ENCODE measurements around the gene SLC44A4.
"Not testable (repeated sequence)": the region's sequence is repeated elsewhere in the genome, so short reads cannot be mapped to it uniquely, and the experiment has no call there.

Gene SLC44A4

GRCh38 chr6:31878222-31878621, 575 bp downstream of the SLC44A4 start:
- DNase-seq, result no peak

DNA sequence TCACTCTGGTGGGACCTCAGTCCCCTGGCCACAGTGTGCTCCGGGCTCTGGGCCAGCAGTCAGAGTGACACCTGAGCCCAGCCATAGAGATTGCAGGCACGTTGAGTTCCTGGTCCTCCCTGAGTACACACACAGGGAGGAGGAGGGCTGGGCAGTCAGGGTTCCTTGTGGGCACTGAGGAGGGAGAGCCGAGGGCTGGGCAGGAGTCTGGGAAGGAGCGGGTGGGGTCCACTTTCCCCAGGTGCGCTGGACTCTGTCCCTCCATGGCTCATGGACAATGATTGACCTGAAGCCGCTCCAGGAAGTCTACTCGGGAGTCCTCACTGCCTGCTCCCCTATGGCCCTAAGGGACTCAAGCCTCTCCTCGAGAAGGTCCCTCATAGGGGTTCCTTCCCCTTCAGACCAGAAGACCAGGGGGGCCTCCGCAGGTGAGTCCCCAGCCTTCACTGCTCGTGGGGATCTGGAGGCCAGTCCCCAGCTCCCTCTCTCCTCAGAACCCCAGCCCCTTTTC, 1.1 kb downstream of the SLC44A4 start:
- DNase-seq, result no peak

DNA sequence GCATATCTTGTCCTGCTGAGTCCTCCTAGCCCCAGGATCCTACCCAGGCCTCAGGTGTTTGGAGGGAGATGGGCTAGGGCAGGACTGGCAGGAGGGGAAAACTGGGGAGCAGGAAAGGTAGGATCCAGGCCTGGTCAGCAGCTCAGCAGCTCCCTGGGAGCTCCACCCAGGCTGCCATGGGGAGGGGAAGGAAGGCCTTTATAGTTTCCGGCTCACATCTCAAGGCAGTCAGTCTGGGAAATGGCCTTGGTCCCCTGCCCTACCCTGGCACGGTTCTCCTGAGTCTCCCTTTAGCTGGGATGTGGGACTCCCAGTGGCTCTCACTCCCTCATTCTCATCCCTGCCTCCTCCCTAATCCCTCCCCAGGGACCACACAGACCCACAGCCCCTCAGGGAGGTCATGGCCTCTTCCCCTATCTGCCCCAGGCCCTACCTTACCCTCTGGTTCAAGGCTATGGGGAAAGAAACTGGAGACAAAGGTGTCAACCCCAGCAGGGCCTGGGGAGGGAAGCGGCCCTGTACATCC, 1.6 kb downstream of the SLC44A4 start:
- DNase-seq, result no peak

DNA sequence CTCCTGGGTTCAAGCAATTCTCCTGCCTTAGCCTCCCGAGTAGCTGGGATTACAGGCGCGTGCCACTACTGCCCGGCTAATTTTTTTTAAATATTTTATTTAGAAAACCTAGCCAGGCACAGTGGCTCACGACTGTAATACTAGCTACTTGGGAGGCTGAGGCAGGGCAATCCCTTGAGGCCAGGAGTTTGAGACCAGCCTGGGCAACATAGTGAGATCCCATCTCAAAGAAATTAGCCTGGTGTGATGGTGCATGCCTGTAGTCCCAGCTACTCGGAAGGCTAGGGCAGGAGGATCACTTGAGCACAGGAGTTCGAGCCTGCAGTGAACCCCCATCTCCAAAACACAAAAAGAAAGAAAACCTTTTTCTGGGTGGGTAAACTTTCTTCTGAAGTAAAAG, 2.4 kb downstream of the SLC44A4 start:
- no peak for DNase-seq

GRCh38 chr6:31875877-31876276, 2.9 kb downstream of the SLC44A4 start:
- no peak for DNase-seq

DNA sequence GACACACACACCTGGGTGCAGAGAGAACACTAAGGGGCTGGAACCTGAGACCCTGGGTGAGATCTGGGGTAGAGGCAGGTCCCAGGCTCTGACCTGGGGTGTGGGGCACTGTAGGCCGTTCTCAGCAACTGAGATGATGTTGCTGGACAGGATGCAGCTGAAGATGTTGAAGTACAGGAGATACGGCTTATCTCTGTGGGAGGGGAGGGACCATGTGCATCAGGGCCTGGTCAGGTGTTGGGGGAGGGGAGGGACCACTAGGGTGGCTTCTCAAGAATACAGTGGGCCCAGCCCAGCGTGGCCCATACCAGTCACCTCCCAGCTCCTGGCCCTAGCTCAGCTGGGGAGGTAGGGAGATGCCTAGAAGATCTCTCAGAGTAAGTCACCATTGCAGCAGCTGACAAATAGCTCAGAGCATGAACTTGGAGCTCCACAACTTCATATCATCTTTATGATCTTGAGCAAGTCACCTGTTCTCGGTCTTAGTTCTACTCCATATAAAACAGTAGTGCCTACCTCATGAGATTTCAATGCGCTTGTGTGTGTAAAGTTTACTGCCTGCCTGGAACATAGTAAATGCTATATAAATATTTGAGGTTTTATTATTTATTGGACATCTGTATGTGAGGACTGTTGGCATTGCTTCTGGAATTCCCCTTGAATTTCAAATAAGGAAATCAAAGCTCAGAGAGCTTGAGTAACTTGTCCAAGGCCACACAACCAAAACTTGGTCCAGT, 3.8 kb downstream of the SLC44A4 start:
- no peak for DNase-seq

DNA sequence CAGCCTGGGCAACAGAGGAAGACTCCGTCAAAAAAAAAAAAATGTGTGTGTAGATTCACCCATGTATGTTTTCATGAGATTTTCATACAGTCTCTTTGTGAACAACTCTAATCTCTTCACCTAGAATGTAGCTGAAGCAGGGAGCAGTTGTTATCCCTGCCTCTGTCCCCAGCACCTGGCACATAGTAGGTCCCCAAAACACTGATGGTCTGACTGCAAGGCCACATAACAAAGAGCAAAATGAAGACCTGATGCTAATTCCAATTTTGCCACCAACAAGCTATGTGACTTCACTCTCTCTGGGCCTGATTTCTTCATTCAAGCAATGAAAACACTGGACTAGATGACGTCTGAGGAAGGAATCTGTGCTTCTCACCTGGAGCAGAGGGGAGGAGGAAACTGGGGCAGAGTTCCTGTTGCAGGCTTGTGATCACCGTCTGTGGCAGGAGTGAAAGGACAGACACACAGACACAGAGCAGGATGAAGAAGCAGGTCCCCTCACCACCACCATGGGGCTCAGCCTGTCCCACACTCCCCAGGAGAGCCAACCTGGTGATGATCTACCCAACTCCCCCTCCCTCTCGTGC, 4.6 kb downstream of the SLC44A4 start:
- DNase-seq, result no peak

- no peak for DNase-seq
Observed at GRCh38 chr6:31871046-31871659, 7.6 kb downstream of the SLC44A4 start.

DNA sequence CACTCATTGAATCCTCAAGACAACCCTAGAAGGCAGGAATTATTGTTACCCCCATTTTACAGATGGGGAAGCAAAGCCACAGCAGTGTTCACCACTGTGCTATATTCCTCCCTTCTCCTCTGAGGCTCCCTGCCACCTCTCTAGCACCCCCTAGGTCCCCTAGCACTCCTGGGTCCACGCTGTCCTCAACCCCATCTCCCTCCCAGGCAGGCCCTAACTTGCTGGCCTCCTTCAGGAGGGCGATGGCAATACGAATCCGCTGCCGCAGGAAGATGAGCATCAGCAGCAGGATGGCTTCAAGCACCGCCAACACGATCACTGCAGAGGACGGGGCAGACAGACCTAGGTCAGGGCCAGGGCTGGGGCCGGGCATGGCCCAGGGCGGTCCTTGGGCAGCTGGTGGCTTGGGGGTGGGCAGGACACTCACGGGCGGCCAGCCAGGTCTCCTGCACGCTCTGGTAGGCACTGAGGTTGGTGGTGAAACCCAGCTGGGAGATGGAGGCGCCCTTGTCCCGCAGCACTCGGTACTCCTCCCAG, 8.3 kb downstream of the SLC44A4 start:
- no peak for DNase-seq

DNA sequence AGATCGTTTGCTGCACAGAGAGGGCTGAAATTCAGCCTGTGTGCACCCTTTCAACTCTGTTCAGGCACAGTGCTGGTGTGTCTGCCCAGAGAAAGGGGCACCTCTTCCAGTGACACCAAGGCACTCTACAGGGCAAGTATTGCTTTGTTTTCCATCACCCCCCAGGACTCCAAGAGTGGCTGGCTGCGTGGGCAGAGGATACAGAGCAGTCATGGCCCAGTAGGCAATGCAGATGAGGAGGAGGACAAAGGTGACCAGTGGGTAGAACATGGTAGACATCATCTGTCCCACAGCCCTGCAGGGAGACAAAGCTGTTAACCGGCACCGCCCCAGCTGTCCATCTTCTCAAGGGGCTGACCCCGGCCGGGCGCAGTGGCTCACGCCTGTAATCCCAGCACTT, 9.5 kb downstream of the SLC44A4 start:
- DNase-seq, result no peak

- not testable (repeated sequence) for DNase-seq
Observed at GRCh38 chr6:31868658-31868971, 10.2 kb downstream of the SLC44A4 start.

DNA sequence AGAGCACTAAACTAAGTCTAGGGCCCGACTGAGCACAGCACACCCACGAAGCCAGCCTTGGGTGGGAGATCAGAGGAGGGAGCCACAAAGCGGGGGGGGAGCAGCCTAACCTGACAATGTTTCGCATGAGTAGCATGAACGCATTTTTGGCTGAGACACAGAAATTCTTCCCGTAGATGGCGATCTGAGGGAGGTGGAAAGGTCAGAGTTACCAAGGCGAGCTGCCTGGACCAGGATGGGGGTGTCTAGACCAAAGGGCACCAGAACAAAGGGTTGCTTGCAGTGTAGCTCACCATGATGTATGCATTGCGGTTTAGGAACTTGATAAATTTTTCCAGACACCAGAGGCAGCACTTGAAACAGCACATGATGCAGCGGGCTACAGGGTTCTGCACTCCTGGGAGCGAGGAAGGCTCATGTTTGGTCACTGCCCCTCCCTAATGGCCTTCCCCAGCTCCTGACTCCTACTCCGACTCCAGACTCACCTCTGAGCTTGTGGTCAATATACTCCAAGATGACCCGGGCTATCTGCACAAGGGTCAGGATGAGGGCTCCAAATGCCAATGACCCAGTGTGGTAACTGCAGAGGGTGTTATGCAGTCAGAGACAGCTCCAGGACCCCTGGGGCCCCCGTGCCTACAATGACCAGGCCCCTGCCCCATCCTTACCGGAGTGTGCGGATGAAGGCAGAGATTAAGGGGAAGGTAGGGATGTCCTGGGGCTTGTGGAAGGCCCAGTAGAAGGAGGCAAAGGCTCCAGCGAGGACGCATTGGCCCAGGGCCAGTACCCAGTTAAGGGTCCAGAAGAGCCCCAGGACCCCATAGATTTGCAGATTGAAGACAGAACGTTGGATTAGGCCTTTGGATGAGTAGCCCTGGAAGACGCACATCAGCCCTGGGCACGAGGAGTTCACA, 13.3 kb downstream of the SLC44A4 start:
- DNase-seq, result no peak

GRCh38 chr6:31864818-31865204, 14.0 kb downstream of the SLC44A4 start:
- no peak for DNase-seq

- not testable (repeated sequence) for DNase-seq
Observed at GRCh38 chr6:31864123-31864562, 14.7 kb downstream of the SLC44A4 start.

- peak; percentile 82 for DNase-seq
Observed at GRCh38 chr6:31862344-31863235, 16.2 kb downstream of the SLC44A4 start, which contains the start of gene NEU1. TSS of gene NEU1 (minus strand) at chr6:31862821. CDS start at chr6:31862776, 45 bp downstream.

GRCh38 chr6:31861919-31862343, 16.9 kb downstream of the SLC44A4 start:
- DNase-seq, result no peak

DNA sequence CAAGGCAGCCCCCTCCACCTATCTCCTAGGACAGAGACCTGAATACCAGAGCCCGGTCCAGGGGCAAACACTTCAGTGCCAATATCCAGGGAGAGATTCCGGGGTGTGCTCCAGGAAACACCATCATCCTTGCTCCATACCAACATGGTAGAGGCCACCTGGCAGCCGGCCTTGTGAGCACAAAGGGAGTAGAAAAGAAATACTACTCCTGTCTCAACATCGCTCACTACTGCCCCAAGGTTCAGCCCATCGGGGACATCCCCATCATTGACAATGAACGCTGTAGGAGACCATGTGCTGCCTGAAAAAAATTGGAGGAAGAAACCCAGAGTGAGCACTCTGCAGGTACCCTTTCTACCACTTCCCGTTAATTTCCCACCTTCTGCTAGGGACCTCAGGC, 17.6 kb downstream of the SLC44A4 start:
- no peak for DNase-seq

GRCh38 chr6:31860349-31860748, 18.4 kb downstream of the SLC44A4 start:
- no peak for DNase-seq

- no peak for DNase-seq
Observed at GRCh38 chr6:31859923-31860322, 18.9 kb downstream of the SLC44A4 start.

GRCh38 chr6:31858707-31859106, 20.1 kb downstream of the SLC44A4 start:
- no peak for DNase-seq

DNA sequence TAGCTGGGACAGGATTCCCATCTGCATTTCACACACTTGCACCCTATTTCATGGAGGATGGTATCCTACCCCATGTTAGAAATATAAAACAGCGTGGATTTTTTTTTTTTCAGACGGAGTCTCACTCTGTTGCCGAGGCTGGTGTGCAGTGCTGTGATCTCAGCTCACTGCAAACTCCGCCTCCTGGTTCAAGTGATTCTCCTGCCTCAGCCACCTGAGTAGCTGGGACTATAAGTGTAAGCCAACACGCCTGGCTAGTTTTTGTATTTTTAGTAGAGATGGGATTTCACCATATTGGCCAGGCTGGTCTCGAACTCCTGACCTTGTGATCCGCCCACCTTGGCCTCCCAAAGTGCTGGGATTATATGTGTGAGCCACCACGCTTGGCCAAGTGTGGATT, 21.0 kb downstream of the SLC44A4 start:
- DNase-seq, result not testable (repeated sequence)
